Central memory CD8-positive, alpha-beta T cell (primary cell): ENCODE measurements around the gene ERO1B.
"Not testable (repeated sequence)": the region's sequence is repeated elsewhere in the genome, so short reads cannot be mapped to it uniquely, and the experiment has no call there.

Experiments used
- ATAC-seq: fragments of 150-1000 bp; cut with Tn5 transposase; replicated peaks from 2 replicates; pipeline ENCODE4 v1.10.0; 2022; ENCODE audit warnings: mild to moderate bottlenecking, moderate FRiP score, moderate number of reproducible peaks; ENCODE audit not compliant: poor library complexity, severe bottlenecking; ENCODE audit errors: extremely low read depth
- DNase-seq, 2 donors: peaks; one replicate each; pipeline ENCODE4 v3.0.0; 2021; ENCODE audit warnings: low spot score in 2 of 2
- H3K27ac Mint-ChIP-seq: one replicate; pipeline ENCODE4 v1.8.0; 2022; ENCODE audit warnings: low read depth, mild to moderate bottlenecking, moderate library complexity, mixed read lengths
- H3K27me3 Mint-ChIP-seq: one replicate; pipeline ENCODE4 v1.8.0; 2022; ENCODE audit warnings: mixed read lengths
- H3K36me3 Mint-ChIP-seq: one replicate; pipeline ENCODE4 v1.8.0; 2022; ENCODE audit warnings: mild to moderate bottlenecking, moderate library complexity, mixed read lengths; ENCODE audit not compliant: insufficient read depth
- H3K4me1 Mint-ChIP-seq: one replicate; pipeline ENCODE4 v1.8.0; 2022; ENCODE audit warnings: mixed read lengths
- H3K4me3 Mint-ChIP-seq: one replicate; pipeline ENCODE4 v1.8.0; 2022; ENCODE audit warnings: mild to moderate bottlenecking, moderate library complexity, mixed read lengths
- H3K9me3 Mint-ChIP-seq: one replicate; pipeline ENCODE4 v1.8.0; 2022; ENCODE audit warnings: mixed read lengths

The ERO1B gene, protein sequence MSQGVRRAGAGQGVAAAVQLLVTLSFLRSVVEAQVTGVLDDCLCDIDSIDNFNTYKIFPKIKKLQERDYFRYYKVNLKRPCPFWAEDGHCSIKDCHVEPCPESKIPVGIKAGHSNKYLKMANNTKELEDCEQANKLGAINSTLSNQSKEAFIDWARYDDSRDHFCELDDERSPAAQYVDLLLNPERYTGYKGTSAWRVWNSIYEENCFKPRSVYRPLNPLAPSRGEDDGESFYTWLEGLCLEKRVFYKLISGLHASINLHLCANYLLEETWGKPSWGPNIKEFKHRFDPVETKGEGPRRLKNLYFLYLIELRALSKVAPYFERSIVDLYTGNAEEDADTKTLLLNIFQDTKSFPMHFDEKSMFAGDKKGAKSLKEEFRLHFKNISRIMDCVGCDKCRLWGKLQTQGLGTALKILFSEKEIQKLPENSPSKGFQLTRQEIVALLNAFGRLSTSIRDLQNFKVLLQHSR

DNA sequence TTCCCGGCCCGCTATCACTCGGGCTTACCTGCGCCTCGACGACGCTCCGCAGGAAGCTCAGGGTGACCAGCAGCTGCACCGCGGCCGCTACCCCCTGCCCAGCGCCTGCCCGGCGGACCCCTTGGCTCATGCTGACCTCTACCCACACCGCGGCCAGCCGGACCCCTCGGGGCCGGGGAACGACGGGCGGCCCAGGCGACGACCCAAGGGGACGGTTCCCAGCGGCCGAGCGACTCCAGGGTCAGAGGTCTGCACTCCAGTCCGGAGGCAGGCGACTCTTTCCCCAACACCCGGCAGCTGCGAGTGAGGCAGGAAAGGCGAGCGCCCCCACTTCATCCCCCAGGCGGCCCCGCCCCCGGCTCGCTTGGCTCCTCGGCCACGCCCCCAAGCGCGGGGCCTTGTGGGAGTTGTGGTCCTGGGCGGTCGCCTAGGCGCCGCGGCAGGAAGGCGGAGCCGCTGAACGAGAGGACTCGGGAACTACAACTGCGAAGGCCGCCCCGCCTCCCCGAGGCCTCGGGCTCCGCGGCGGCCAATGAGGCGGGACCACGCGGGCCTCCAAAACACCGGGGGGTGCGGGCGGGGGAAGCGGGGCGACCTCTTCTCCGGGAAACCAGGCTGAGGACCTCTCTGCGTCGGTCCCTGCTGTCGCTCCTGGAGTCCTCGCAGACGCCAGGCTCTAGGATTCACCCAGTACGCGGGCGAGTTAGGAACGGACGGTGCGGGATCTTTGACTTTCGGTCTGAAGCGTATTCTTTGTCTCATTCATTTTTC, at the start of gene ERO1B:
Gene ERO1B (minus strand): TSS at position 305 of the 771 bp plus-strand sequence. CDS start 175 bp downstream, at position 130.
- peak; percentile 94 for ATAC-seq
- peaks cover 36% of the 10 kb centered on the region for H3K4me1 Mint-ChIP-seq
- DNase-seq: peak; percentile 95
- H3K27me3 Mint-ChIP-seq: no peaks in the 10 kb centered on the region
- H3K36me3 Mint-ChIP-seq: peaks cover 4% of the 10 kb centered on the region
- peak within 1 kb of the TSS; percentile 68 for H3K27ac Mint-ChIP-seq
- H3K9me3 Mint-ChIP-seq: no peaks in the 10 kb centered on the region
- H3K4me3 Mint-ChIP-seq: peak within 1 kb of the TSS; percentile 90

DNA sequence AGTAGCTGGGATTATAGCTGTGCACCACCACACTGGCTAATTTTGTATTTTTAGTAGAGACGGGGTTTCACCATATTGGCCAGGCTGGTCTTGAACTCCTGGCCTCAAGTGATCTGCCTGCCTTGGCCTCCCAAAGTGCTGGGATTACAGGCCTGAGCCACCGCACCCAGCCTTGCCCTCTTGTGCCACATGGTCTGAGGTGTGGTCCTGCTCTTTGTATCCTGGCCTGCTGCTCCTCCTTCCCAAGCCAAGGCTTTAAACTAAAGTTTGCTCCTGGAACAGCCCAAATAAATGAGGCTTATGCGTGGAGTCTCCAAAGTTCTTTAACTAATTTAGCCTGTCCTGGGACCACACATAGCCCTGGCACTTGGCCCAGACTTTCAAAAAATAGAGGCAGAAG, 49.7 kb upstream of the ERO1B start:
- H3K9me3 Mint-ChIP-seq, H3K4me3 Mint-ChIP-seq, H3K4me1 Mint-ChIP-seq, H3K27ac Mint-ChIP-seq, ATAC-seq, H3K36me3 Mint-ChIP-seq, DNase-seq, H3K27me3 Mint-ChIP-seq: not testable (repeated sequence)

DNA sequence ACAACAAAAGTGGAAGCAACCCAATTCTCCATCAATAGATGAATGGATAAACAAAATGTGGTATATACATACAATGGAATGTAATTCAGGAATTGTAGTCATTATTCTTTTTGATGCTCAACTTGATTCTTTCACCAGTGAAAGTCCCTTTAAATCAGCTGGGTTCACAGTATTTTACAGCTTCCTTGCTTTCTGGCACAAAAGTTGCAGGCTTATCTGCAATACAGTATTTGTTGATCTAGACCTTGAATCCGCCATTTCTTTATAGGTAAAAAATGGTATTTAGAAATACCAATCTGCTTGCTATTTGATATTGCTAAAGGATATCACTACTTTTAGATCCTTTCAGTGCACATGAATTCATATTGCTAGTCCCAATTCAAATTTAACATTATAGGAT, 44.7 kb upstream of the ERO1B start:
- no peak overlapping the region for H3K27ac Mint-ChIP-seq
- no peak for DNase-seq
- no peak overlapping the region for H3K4me3 Mint-ChIP-seq
- no peak for ATAC-seq
- peaks cover 18% of the 10 kb centered on the region for H3K9me3 Mint-ChIP-seq
- H3K27me3 Mint-ChIP-seq: peaks cover under 1% of the 10 kb centered on the region
- no peaks in the 10 kb centered on the region for H3K4me1 Mint-ChIP-seq
- H3K36me3 Mint-ChIP-seq: no peaks in the 10 kb centered on the region

DNA sequence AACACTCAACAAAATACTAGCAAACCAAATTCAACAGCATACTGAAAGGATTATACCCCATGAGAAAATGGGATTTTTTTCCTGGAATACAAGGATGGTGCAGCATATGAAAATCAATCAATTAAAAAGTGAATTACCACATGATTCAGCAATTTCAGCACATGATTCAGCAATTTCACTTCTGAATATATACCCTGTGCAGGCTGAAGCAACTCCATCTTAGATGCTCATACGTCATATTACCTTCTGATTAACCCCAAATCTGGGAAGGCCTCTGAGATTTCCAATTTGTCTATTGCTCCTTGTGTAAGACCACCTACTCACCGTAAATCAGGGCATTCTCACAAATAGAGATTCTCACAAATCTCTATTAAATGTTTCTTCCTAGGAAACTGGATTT, 43.8 kb upstream of the ERO1B start:
- Mint-ChIP-seq H3K36me3 (no peaks in the 10 kb centered on the region), H3K4me3 (no peak overlapping the region), H3K27me3 (peaks cover 9% of the 10 kb centered on the region), H3K4me1 (no peaks in the 10 kb centered on the region), H3K27ac (no peak overlapping the region), H3K9me3 (peaks cover 25% of the 10 kb centered on the region)
- no peak for ATAC-seq
- no peak for DNase-seq

DNA sequence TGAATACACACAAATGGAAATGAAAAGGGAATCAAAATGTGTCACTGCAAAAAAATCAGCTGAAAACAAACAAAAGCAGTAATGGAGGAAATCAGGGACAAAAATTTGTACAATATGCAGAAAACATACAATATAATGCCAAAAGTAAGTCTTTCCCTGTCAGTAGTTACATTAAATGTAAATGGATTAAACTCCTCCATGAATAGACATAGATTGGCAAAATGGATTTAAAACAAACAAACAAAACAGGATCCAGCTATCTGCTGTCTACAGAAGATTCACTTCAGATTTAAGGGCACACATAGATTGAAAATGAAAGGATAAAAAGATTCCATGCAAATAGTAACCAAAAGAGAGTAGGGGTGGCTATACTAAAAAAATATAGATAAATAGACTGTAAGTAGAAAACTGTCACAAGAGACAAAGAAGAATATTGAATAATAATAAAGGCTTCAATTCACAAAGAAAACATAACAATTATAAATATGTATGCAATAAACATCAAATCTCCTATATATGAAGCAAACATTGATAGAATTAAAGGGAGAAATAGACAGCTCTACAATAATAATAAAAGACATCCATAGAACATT, 42.2 kb upstream of the ERO1B start:
- no peaks in the 10 kb centered on the region for H3K4me1 Mint-ChIP-seq
- no peak for ATAC-seq
- no peaks in the 10 kb centered on the region for H3K36me3 Mint-ChIP-seq
- H3K9me3 Mint-ChIP-seq: peaks cover 25% of the 10 kb centered on the region
- H3K4me3 Mint-ChIP-seq: no peak overlapping the region
- no peak overlapping the region for H3K27ac Mint-ChIP-seq
- H3K27me3 Mint-ChIP-seq: peaks cover 10% of the 10 kb centered on the region
- DNase-seq: no peak

DNA sequence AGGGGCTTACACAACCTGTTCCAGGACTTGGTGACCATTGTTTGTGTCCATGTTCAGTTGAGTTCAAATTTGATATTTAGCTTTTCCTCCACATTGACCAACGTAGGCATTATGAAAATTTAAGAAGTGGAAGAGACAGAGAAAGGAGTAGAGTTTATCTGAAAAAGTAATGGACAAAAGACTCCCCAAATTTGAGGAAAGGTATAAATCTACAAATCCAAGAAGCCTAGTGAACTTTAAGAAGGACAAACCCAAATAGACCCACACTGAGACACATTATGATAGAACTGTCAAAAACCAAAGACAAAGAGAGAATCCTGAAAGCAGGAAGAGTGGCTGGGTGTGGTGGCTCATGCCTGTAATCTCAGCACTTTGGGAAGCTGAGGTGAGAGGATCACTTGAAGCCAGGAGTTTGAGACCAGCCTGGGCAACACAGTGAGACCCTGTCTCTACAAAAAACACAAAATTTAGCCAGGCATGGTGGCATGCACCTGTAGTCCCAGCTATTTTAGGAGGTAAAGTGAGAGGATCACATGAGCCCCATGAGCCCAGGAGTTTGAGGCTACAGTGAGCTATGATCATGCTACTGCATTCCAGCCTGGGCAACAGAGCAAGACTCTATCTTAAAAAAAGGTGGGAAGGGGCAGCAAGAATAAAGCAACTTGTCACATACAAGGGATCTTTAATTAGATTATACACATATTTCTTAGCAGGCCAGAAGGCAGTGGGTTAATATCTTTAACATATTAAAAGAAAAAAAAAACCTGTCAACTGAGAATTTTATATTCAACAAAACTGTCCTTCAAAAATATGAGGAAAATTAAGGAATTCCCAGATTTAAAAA, 41.0 kb upstream of the ERO1B start:
- Mint-ChIP-seq H3K9me3 (peaks cover 25% of the 10 kb centered on the region), H3K27ac (no peak overlapping the region), H3K4me3 (no peak overlapping the region), H3K27me3 (peaks cover 10% of the 10 kb centered on the region), H3K4me1 (no peaks in the 10 kb centered on the region), H3K36me3 (no peaks in the 10 kb centered on the region)
- ATAC-seq (no peak), DNase-seq (no peak)

DNA sequence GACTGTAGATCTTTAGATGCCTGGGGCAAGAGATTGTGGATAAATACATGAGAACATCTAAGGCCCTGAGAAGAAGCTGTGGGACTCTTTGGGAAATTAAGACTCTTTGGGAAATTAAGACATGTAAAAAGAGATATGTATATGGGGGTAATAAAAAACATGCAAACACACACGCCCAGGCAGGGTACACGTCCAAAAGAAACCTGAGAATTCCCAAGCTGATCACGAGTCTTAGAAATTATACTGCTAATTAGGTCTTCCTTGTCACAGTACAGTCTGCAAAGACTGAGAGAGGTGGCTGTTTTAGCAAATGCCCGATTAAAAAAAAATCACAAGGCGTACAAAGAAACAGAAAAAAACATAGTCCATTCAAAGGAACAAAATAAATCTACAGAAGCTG, 39.3 kb upstream of the ERO1B start:
- Mint-ChIP-seq H3K4me3 (no peak overlapping the region), H3K27ac (no peak overlapping the region), H3K36me3 (no peaks in the 10 kb centered on the region), H3K27me3 (peaks cover 13% of the 10 kb centered on the region), H3K9me3 (peaks cover 25% of the 10 kb centered on the region), H3K4me1 (no peaks in the 10 kb centered on the region)
- DNase-seq (no peak), ATAC-seq (no peak)

DNA sequence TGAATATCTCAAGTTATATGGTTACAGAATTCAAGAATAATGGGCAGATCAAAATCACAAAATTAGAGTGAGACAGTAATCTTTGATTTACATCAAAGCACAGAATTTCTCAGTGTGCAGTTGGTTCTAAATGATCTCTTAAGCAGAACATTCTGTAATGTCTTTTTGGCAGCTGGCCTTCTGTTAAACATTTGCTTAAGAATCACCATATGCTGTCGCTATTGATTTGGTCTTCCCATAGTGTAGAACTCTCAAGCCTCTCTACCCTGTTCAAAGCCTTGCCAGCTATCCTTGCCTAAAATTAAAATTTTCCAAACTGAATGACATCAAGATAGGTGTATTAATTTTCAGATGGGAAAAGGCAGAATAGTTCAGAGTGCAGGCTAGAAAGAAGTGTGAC, 38.9 kb upstream of the ERO1B start:
- no peak overlapping the region for H3K27ac Mint-ChIP-seq
- H3K9me3 Mint-ChIP-seq: peaks cover 25% of the 10 kb centered on the region
- ATAC-seq: no peak
- no peaks in the 10 kb centered on the region for H3K4me1 Mint-ChIP-seq
- peaks cover 17% of the 10 kb centered on the region for H3K27me3 Mint-ChIP-seq
- DNase-seq: no peak
- H3K36me3 Mint-ChIP-seq: no peaks in the 10 kb centered on the region
- H3K4me3 Mint-ChIP-seq: no peak overlapping the region

DNA sequence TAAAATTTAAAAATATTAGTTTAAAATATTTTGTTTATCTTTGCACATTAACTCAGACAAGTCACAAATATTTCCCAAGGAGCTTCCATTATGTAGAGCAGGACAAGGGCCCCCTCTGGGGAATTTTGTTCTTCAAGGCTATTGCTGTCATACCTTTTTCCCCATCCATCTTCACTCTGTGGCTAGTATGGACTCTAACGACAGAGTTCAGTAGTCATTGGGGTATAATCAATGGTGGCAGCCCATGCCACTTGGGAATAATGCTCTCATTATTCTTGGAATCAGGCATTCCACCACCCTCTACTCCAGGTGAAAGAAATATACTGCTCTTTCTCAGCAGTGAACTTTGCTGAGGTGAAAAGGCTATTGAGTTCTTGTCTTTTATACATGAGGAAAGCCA, 38.5 kb upstream of the ERO1B start:
- peaks cover 25% of the 10 kb centered on the region for H3K9me3 Mint-ChIP-seq
- H3K36me3 Mint-ChIP-seq: no peaks in the 10 kb centered on the region
- no peak overlapping the region for H3K27ac Mint-ChIP-seq
- DNase-seq: no peak
- H3K27me3 Mint-ChIP-seq: peaks cover 20% of the 10 kb centered on the region
- H3K4me1 Mint-ChIP-seq: no peaks in the 10 kb centered on the region
- no peak for ATAC-seq
- H3K4me3 Mint-ChIP-seq: no peak overlapping the region

DNA sequence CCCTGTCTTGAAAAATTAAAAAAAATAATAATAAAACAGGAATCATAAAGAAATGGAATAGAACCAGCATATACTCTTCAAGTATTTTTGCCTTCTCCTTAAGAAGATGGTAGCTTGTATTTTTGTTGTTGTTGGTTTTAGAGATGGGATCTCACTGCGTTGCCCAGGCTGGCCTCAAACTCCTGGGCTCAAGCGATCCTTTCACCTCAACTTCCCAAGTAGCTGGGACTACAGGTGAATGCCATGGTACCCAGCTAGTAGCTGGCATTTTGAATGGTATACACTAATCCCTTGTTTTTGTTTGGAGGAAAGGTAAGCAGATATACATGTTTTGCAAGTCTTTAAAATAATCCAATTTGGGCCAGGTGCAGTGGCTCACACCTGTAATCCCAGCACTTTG, 34.7 kb upstream of the ERO1B start:
- no peak for ATAC-seq

DNA sequence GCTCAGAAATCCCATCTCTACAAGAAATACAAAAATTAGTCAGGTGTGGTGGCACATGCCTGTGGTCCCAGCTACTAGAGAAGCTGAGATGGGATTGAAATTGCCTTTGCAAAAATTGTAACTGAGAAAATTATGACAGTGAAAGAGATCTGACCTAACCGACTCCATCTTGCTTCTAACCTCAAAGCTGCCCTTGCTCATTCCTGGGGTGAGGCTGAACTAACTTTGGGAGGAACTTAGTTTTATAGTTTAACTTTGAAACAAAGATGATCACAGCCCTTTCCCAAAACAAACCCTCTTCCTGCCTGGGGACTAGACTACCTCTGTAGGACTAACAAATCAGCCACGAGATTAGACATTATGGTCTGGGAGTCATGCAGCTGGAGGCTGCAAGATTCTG, 33.8 kb upstream of the ERO1B start:
- ATAC-seq (no peak), DNase-seq (no peak)
- no peaks in the 10 kb centered on the region for H3K4me1 Mint-ChIP-seq

More for the DNA sequence above, 34.7 kb upstream of the ERO1B start:
- Mint-ChIP-seq H3K27ac (no peak overlapping the region), H3K4me3 (no peak overlapping the region), H3K36me3 (no peaks in the 10 kb centered on the region), H3K27me3 (peaks cover 19% of the 10 kb centered on the region), H3K9me3 (peaks cover 7% of the 10 kb centered on the region), H3K4me1 (no peaks in the 10 kb centered on the region)
- DNase-seq: no peak

DNA sequence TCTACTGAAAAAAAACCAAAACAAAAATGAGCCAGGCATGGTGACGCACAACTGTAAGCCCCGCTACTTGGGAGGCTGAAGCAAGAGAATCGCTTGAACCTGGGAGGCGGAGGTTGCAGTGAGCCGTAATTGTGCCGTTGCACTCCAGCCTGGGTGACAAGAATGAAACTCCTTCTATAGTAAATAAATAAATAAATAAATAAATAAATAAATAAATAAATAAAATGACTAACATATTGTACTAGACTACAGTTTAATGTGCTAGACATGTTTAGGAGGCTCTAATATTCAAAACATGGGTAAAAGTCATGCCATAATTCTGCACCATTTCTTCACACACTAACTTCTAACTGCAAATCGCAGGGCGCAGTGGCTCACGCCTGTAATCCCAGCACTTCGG, 33.3 kb upstream of the ERO1B start:
- Mint-ChIP-seq H3K9me3 (no peaks in the 10 kb centered on the region), H3K36me3 (no peaks in the 10 kb centered on the region), H3K4me1 (no peaks in the 10 kb centered on the region), H3K27ac (no peak overlapping the region), H3K4me3 (no peak overlapping the region), H3K27me3 (peaks cover 10% of the 10 kb centered on the region)
- no peak for DNase-seq
- ATAC-seq: no peak

More for the DNA sequence above, 33.8 kb upstream of the ERO1B start:
- Mint-ChIP-seq H3K27ac (no peak overlapping the region), H3K27me3 (peaks cover 10% of the 10 kb centered on the region), H3K4me3 (no peak overlapping the region), H3K36me3 (no peaks in the 10 kb centered on the region), H3K9me3 (no peaks in the 10 kb centered on the region)
